ENCODE results near the gene PARD3. TPM values are rescaled to one million over a fixed set of nuclear protein-coding genes. Genes with fewer than 3 reads are reported as not detected.

The PARD3 gene
- total RNA-seq, 1 donor from 2014 or later: 37.2 TPM

DNA sequence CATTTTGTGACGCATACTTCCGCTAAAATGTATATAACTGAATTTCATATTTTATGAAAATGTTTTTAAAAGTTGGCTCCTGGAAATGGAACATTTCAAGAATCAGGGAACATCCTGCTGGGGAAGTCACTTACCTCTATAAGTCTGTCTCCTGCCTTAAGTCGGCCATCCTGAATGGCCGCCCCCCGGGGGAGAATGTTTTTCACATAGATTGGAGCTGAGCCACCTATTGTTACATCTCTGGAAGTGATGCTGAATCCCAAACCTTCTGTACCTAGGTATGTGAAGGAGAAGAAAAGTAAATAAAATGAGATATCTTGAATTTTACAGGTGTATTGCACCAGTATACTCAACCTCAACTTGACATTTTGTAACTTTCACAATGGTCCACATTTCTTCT lies 437.3 kb downstream of the PARD3 start:
- peaks cover 2% of the 10 kb centered on the region for H3K4me1 Mint-ChIP-seq (ENCODE audit: unreplicated experiment)
- H3K27ac Mint-ChIP-seq (ENCODE audit: unreplicated experiment): no peak overlapping the region
- H3K4me3 Mint-ChIP-seq (ENCODE audit: unreplicated experiment): no peak overlapping the region
- TF ChIP-seq, protein P1, sequence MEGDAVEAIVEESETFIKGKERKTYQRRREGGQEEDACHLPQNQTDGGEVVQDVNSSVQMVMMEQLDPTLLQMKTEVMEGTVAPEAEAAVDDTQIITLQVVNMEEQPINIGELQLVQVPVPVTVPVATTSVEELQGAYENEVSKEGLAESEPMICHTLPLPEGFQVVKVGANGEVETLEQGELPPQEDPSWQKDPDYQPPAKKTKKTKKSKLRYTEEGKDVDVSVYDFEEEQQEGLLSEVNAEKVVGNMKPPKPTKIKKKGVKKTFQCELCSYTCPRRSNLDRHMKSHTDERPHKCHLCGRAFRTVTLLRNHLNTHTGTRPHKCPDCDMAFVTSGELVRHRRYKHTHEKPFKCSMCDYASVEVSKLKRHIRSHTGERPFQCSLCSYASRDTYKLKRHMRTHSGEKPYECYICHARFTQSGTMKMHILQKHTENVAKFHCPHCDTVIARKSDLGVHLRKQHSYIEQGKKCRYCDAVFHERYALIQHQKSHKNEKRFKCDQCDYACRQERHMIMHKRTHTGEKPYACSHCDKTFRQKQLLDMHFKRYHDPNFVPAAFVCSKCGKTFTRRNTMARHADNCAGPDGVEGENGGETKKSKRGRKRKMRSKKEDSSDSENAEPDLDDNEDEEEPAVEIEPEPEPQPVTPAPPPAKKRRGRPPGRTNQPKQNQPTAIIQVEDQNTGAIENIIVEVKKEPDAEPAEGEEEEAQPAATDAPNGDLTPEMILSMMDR (IDR thresholded peaks at IDR 0.05): no peak
- H3K9me3 Mint-ChIP-seq (ENCODE audit: unreplicated experiment): no peaks in the 10 kb centered on the region
- no peaks in the 10 kb centered on the region for H3K27me3 Mint-ChIP-seq (ENCODE audit: unreplicated experiment)
- peaks cover 31% of the 10 kb centered on the region for H3K36me3 Mint-ChIP-seq (ENCODE audit: unreplicated experiment)
- DNase-seq (ENCODE audit: extremely low spot score, unreplicated experiment): no peak

DNA sequence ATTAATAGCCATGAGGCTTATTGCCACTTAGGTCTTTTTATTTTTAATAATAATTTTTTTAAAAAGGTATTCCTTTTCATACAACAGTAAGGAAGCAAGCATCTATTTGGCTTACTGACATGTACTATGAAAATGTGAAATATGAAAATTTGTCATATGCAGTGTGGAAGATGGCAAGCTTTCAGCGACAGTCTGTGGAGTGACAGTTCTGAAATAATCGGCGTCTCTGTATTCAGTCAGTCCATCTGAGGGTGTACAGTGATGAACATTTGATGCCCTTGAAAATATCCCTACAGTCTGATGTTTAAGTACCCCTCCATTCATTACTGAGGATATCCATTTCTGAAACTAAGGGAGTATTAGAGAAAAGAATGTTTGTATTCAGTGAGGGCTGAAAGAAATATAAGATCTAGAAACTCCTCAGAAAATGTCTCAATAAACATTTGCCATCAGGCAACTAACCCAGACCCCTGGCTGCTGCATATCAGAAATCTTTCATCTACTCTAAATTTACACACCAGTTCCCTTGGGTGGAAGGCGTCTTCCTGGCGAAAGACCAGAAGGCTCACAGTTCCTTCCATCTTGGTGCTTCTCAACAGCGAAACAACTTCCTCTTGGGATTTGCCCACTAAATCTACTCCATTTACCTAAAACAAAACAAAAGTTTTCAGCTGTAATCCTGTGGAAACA lies 440.6 kb downstream of the PARD3 start:
- Mint-ChIP-seq H3K4me1 (ENCODE audit: unreplicated experiment) (peaks cover 2% of the 10 kb centered on the region), H3K4me3 (ENCODE audit: unreplicated experiment) (no peak overlapping the region), H3K27ac (ENCODE audit: unreplicated experiment) (no peak overlapping the region), H3K27me3 (ENCODE audit: unreplicated experiment) (no peaks in the 10 kb centered on the region), H3K9me3 (ENCODE audit: unreplicated experiment) (peaks cover 5% of the 10 kb centered on the region), H3K36me3 (ENCODE audit: unreplicated experiment) (peaks cover 31% of the 10 kb centered on the region)
- no peak for DNase-seq (ENCODE audit: extremely low spot score, unreplicated experiment)
- TF ChIP-seq, protein P1 (IDR thresholded peaks at IDR 0.05): no peak

DNA sequence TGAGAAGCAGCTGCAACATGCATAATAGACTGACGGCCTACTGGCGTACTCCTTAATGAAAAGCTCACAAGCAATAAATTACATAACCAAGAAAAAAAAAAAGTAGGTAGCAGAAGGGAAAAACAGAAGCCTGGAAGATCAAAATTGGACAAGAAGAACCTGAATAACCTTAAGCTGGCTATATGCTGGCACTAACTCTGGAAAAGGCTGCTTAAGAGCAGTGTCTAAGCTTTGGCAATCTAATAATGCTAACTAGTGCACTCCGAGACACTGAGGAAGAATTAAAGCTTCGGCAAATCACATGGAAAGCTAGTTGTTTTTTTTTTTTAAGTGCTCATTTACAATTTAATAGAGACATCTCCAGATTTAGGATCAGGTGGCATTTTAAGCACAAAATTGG lies 441.9 kb downstream of the PARD3 start:
- H3K27me3 Mint-ChIP-seq (ENCODE audit: unreplicated experiment): no peaks in the 10 kb centered on the region
- H3K9me3 Mint-ChIP-seq (ENCODE audit: unreplicated experiment): peaks cover 5% of the 10 kb centered on the region
- peaks cover 2% of the 10 kb centered on the region for H3K4me1 Mint-ChIP-seq (ENCODE audit: unreplicated experiment)
- H3K4me3 Mint-ChIP-seq (ENCODE audit: unreplicated experiment): no peak overlapping the region
- DNase-seq (ENCODE audit: extremely low spot score, unreplicated experiment): no peak
- peaks cover 34% of the 10 kb centered on the region for H3K36me3 Mint-ChIP-seq (ENCODE audit: unreplicated experiment)
- no peak overlapping the region for H3K27ac Mint-ChIP-seq (ENCODE audit: unreplicated experiment)
- TF ChIP-seq, protein P1 (IDR thresholded peaks at IDR 0.05): no peak

DNA sequence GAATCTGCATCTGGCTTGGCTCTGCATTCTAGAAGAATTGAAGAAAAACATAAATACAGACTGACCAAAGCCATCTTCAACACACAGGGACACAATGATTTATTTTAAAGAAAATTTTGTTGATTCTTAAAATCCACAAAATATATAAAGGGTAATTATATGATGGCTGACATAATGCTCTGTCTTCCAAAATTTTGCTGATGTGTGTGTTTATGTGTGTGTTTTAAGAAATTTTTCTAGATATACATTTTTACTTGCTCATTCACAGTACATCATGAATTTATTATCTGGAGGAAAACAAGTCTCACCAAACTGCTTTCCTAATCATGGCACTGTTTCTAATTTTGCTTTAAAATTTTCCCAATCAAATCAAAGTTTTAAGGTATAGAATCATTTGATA lies 442.6 kb downstream of the PARD3 start:
- TF ChIP-seq, protein P1 (IDR thresholded peaks at IDR 0.05): no peak
- no peaks in the 10 kb centered on the region for H3K27me3 Mint-ChIP-seq (ENCODE audit: unreplicated experiment)
- H3K4me1 Mint-ChIP-seq (ENCODE audit: unreplicated experiment): peaks cover 2% of the 10 kb centered on the region
- no peak overlapping the region for H3K27ac Mint-ChIP-seq (ENCODE audit: unreplicated experiment)
- no peak for DNase-seq (ENCODE audit: extremely low spot score, unreplicated experiment)
- H3K36me3 Mint-ChIP-seq (ENCODE audit: unreplicated experiment): peaks cover 32% of the 10 kb centered on the region
- H3K9me3 Mint-ChIP-seq (ENCODE audit: unreplicated experiment): peaks cover 5% of the 10 kb centered on the region
- H3K4me3 Mint-ChIP-seq (ENCODE audit: unreplicated experiment): no peak overlapping the region

DNA sequence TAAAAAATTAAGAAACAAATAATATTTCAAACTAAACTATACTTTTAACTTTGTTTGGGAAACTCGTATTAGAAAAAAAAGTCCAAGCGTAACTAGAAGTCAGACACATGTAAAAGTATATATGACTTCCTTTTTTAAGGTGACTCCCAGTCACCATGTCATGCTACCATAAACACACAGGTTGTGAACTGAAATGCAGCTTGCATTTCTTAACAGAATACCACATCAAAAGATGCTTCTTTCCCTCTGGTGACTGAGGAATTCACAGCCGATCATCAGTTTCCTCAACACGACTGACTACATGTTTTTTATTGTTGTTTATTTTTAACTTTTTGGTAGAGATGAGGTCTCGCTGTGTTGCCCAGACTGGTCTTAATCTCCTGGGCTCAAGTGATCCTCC lies 445.0 kb downstream of the PARD3 start:
- peaks cover 2% of the 10 kb centered on the region for H3K4me1 Mint-ChIP-seq (ENCODE audit: unreplicated experiment)
- H3K27me3 Mint-ChIP-seq (ENCODE audit: unreplicated experiment): no peaks in the 10 kb centered on the region
- DNase-seq (ENCODE audit: extremely low spot score, unreplicated experiment): no peak
- peaks cover 5% of the 10 kb centered on the region for H3K9me3 Mint-ChIP-seq (ENCODE audit: unreplicated experiment)
- peaks cover 30% of the 10 kb centered on the region for H3K36me3 Mint-ChIP-seq (ENCODE audit: unreplicated experiment)
- TF ChIP-seq, protein P1 (IDR thresholded peaks at IDR 0.05): no peak
- no peak overlapping the region for H3K4me3 Mint-ChIP-seq (ENCODE audit: unreplicated experiment)
- no peak overlapping the region for H3K27ac Mint-ChIP-seq (ENCODE audit: unreplicated experiment)
